Vagina (tissue), 2 donors: ENCODE measurements around the gene ANXA11.

ENCODE experiments used
- POLR2A ChIP-seq, 2 donors: fragments of 450-650 bp; IDR thresholded peaks; one replicate each; pipeline ENCODE4 v1.6.1; 2017; ENCODE audit warnings: antibody characterized with exemption in 2 of 2, mild to moderate bottlenecking in 2 of 2, moderate library complexity in 2 of 2
- POLR2AphosphoS5 ChIP-seq, 2 donors: sonication (generic); formaldehyde crosslinking; IDR thresholded peaks; one replicate each; pipeline ENCODE4 v1.9.0; 2017; ENCODE audit warnings: antibody characterized with exemption in 2 of 2, mild to moderate bottlenecking in 2 of 2, low read depth in 1 of 2; ENCODE audit not compliant: insufficient read depth in 1 of 2
- TF ChIP-seq, protein P1 (sequence below), 3 experiments: fragments of 450-650 bp in 2 of 3; fragments of 200-600 bp in 1 of 3; sonication (generic) in 1 of 3; IDR thresholded peaks; one replicate each; pipeline ENCODE4 v1.5.1; 2017 to 2019; ENCODE audit warnings: antibody characterized with exemption in 3 of 3, mild to moderate bottlenecking in 2 of 3, moderate library complexity in 2 of 3

DNA sequence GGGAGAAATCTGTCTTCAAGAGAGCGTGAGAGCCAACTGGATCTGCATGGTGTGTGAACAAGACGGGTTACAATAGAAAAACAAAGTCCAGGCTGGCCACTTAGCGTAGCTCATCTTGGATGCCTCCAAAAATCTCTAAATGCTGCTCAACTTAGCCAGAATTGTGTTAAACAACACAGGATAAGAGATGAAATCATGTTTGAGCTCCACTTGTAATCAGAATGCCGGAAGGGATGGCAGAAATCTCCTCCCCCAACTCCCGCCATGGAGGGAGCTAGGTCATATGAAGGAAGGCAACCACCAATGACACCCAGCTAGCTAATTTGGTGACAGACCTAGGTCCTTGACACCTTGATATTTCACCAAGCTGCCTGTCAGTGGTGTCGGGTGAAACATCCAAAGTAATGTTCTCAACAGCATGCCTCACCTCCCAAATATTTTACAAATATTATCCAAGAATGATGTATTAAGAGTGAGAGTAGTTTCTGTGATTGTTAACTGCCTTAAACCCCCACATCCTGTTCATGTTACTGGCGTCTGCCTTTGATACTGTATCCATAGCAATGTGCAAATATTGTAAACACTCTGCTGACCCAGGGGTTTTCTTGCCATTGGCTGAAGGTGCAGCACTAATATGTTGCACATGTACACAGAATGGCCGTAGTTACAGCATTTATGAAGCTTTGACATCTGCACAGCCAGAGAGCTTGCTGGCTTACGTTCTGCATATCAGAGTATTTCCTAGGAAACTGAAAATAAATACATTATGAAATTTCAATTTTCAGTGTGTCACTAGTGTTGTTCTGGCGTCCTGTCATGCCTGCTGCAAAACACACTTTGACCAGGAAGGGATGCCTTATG, 101.0 kb downstream of the ANXA11 start:
- TF ChIP-seq, protein P1, sequence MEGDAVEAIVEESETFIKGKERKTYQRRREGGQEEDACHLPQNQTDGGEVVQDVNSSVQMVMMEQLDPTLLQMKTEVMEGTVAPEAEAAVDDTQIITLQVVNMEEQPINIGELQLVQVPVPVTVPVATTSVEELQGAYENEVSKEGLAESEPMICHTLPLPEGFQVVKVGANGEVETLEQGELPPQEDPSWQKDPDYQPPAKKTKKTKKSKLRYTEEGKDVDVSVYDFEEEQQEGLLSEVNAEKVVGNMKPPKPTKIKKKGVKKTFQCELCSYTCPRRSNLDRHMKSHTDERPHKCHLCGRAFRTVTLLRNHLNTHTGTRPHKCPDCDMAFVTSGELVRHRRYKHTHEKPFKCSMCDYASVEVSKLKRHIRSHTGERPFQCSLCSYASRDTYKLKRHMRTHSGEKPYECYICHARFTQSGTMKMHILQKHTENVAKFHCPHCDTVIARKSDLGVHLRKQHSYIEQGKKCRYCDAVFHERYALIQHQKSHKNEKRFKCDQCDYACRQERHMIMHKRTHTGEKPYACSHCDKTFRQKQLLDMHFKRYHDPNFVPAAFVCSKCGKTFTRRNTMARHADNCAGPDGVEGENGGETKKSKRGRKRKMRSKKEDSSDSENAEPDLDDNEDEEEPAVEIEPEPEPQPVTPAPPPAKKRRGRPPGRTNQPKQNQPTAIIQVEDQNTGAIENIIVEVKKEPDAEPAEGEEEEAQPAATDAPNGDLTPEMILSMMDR (IDR thresholded peaks at IDR 0.05), result no peak
- TF ChIP-seq POLR2AphosphoS5 (IDR thresholded peaks at IDR 0.05; ENCODE audit: insufficient read depth in 1 of 2, low read depth in 1 of 2) (no peak), POLR2A (IDR thresholded peaks at IDR 0.05) (no peak)
